K562 (cell line): ENCODE results near the gene FTH1. TPM values are rescaled to one million over a fixed set of nuclear protein-coding genes. Genes with fewer than 3 reads are reported as not detected.
A peak's percentile ranks its signal among the peaks of the same experiment; 100 is the strongest.

Source experiments
- ESRRB ChIP-seq: fragments of 250-450 bp; sonication (Bioruptor Pico); IDR thresholded peaks from 2 replicates; pipeline ENCODE4 v1.5.0; 2020; ENCODE audit warnings: mild to moderate bottlenecking, moderate library complexity, borderline replicate concordance
- GTF2A2 ChIP-seq: IDR thresholded peaks from 2 replicates; pipeline ENCODE4 v1.6.1; 2016; ENCODE audit warnings: mild to moderate bottlenecking, missing genetic modification characterization, missing compliant biosample characterization
- GTF2E2 ChIP-seq: fragments of 200-800 bp; sonication (Bioruptor generic); IDR thresholded peaks from 2 replicates; pipeline ENCODE4 v1.6.1; 2016; ENCODE audit warnings: missing genetic modification characterization, missing compliant biosample characterization
- KDM5B ChIP-seq: fragments of 200-600 bp; sonication (generic); IDR thresholded peaks from 2 replicates; pipeline ENCODE4 v1.6.1; 2012; ENCODE audit warnings: low read depth, mild to moderate bottlenecking, moderate library complexity, low read length, control low read depth, inconsistent platforms; ENCODE audit not compliant: insufficient replicate concordance
- KLF13 ChIP-seq: fragments of 450-650 bp; IDR thresholded peaks from 2 replicates; pipeline ENCODE4 v1.6.1; 2016; ENCODE audit warnings: missing genetic modification characterization, low read depth, mild to moderate bottlenecking, missing compliant biosample characterization, moderate library complexity, borderline replicate concordance
- L3MBTL2 ChIP-seq: fragments of 450-650 bp; IDR thresholded peaks from 2 replicates; pipeline ENCODE4 v1.6.1; 2016; ENCODE audit warnings: mild to moderate bottlenecking, moderate library complexity
- LCOR ChIP-seq: sonication (generic); formaldehyde crosslinking; IDR thresholded peaks from 2 replicates; pipeline ENCODE4 v1.8.0; 2022; ENCODE audit warnings: mild to moderate bottlenecking, missing genetic modification reagents
- MCM3 ChIP-seq: fragments of 450-650 bp; IDR thresholded peaks from 2 replicates; pipeline ENCODE4 v1.6.1; 2016
- MYC ChIP-seq, 2 experiments: fragments of 250-450 bp in 1 of 2; sonication (Bioruptor Pico) in 1 of 2; IDR thresholded peaks; 2 replicates each; pipeline versions ENCODE4 v1.5.1 to v1.6.1; 2012 to 2021; ENCODE audit warnings: low read depth in 2 of 2, borderline replicate concordance in 1 of 2, improper control_type of control experiment in 1 of 2, low read length in 1 of 2, mild to moderate bottlenecking in 1 of 2, moderate library complexity in 1 of 2
- PBX2 ChIP-seq, 2 experiments: IDR thresholded peaks in 1 of 2; conservative IDR thresholded peaks in 1 of 2; 2 replicates each; pipeline ENCODE4 v1.6.1; 2016; ENCODE audit warnings: low read depth in 2 of 2, mild to moderate bottlenecking in 1 of 2, missing compliant biosample characterization in 1 of 2, missing genetic modification characterization in 1 of 2, moderate library complexity in 1 of 2
- PRDM10 ChIP-seq: fragments of 450-650 bp; IDR thresholded peaks from 2 replicates; pipeline ENCODE4 v1.6.1; 2018; ENCODE audit not compliant: partially characterized antibody
- SMAD2 ChIP-seq: fragments of 150-350 bp; IDR thresholded peaks from 2 replicates; pipeline ENCODE4 v1.6.1; 2014; ENCODE audit warnings: low read depth, mild to moderate bottlenecking, low read length
- THAP12 ChIP-seq: fragments of 250-450 bp; sonication (Bioruptor Pico); IDR thresholded peaks from 2 replicates; pipeline ENCODE4 v1.9.0; 2021; ENCODE audit warnings: mild to moderate bottlenecking, inconsistent platforms
- ZNF408 ChIP-seq: fragments of 250-450 bp; sonication (Bioruptor Pico); IDR thresholded peaks from 2 replicates; pipeline ENCODE4 v1.4.0; 2020; ENCODE audit warnings: low read depth, mild to moderate bottlenecking, moderate library complexity
- ZNF449 ChIP-seq: fragments of 250-450 bp; sonication (Bioruptor Pico); IDR thresholded peaks from 2 replicates; pipeline ENCODE4 v1.8.0; 2022; ENCODE audit warnings: moderate library complexity, mild to moderate bottlenecking, inconsistent platforms
- polyA plus RNA-seq, 8 experiments: library from polyadenylated mRNA; depleted of rRNA in 4 of 8; stranded (reverse) in 5 of 8; unstranded in 3 of 8; fragments of >200 nt; fragmentation: Nextera tagmentation in 2 of 8; fragmentation: Illumina TruSeq in 1 of 8; extraction: Ambion mirVana in 2 of 8; extraction: Trizol in 1 of 8; gene quantifications; 2 replicates each; pipeline versions ENCODE4 v1.2.1 to v1.2.3, GENCODE V29; 2011 to 2014; ENCODE audit warnings: inconsistent platforms in 1 of 8, missing spikeins in 1 of 8
- total RNA-seq, 7 experiments: library from RNA; depleted of rRNA in 6 of 7; stranded (reverse); fragments of >200 nt in 6 of 7; fragmentation: Illumina TruSeq in 2 of 7; extraction: Trizol in 2 of 7; gene quantifications; 2 replicates each; pipeline versions ENCODE4 v1.2.1 to v1.2.3, GENCODE V29; 2011 to 2021; ENCODE audit warnings: low replicate concordance in 1 of 7

FTH1 gene
- total and polyA plus RNA-seq, 9 of the 15 experiments (the other 6 are each of a cell fraction or from before 2014, with no cell fraction given) = 370 to 3,146 (median 802) TPM

- TF ChIP-seq ZNF449 (CRISPR knock-in tag) (peak; percentile 8; the same call in 1 of the 2 replicates), PRDM10 (no peak), GTF2A2 (tag) (peak; percentile 68; the same call in 1 of the 2 replicates), L3MBTL2 (no peak), MYC (IDR thresholded peaks at IDR 0.05; ENCODE audit: low read depth, low read length) (no peak; the same call in 1 of the 2 replicates), MYC (CRISPR knock-in tag; IDR thresholded peaks at IDR 0.05; ENCODE audit: borderline replicate concordance, low read depth) (0 out of 2 replicates have a peak, but pooled peaks have one; percentile 22), PBX2 (CRISPR knock-in tag; IDR thresholded peaks at IDR 0.05; ENCODE audit: low read depth) (no peak), PBX2 (tag; conservative IDR thresholded peaks at IDR 0.05; ENCODE audit: low read depth) (no peak), LCOR (CRISPR knock-in tag) (no peak), THAP12 (CRISPR knock-in tag) (no peak), KDM5B (no peak), MCM3 (no peak), SMAD2 (no peak), KLF13 (tag) (peak; percentile 8; the same call in 1 of the 2 replicates), ZNF408 (CRISPR knock-in tag) (no peak), GTF2E2 (tag) (no peak; the same call in 1 of the 2 replicates), ESRRB (CRISPR knock-in tag) (no peak)
Measured at GRCh38 chr11:61972672-61973475, 5.4 kb upstream of the FTH1 start (continued).
